Natural killer cell (primary cell): ENCODE measurements around the gene IPO13. TPM values are rescaled to one million over a fixed set of nuclear protein-coding genes. Genes with fewer than 3 reads are reported as not detected.

Experiments
- ATAC-seq, 3 donors: fragments of 150-1000 bp in 2 of 3; fragments of 200-7000 bp in 1 of 3; cut with Tn5 transposase; 1 replicate in 1 of 3; 2 replicates in 2 of 3; pipeline ENCODE4 v1.10.0; 2021; ENCODE audit warnings: mild to moderate bottlenecking in 2 of 3, moderate library complexity in 2 of 3
- DNase-seq, 2 donors: peaks; one replicate each; pipeline versions ENCODE4 v3.0.0 to v3.0.0-alpha.2; 2013 to 2021; ENCODE audit warnings: mixed read lengths in 1 of 2
- H3K27ac ChIP-seq: one replicate; pipeline ENCODE4 v1.5.1; 2013; ENCODE audit warnings: mild to moderate bottlenecking, low read length
- H3K27me3 ChIP-seq: one replicate; pipeline ENCODE4 v1.6.1; 2013; ENCODE audit warnings: low read length; ENCODE audit not compliant: control insufficient read depth, insufficient read depth
- H3K36me3 ChIP-seq: one replicate; pipeline ENCODE4 v1.6.1; 2013; ENCODE audit warnings: low read length; ENCODE audit not compliant: control insufficient read depth, insufficient read depth
- H3K4me1 ChIP-seq: one replicate; pipeline ENCODE4 v1.6.1; 2013; ENCODE audit warnings: low read length; ENCODE audit not compliant: control insufficient read depth, insufficient read depth
- H3K4me3 ChIP-seq: one replicate; pipeline ENCODE4 v1.5.1; 2013; ENCODE audit warnings: low read length
- H3K9me3 ChIP-seq: one replicate; pipeline ENCODE4 v1.6.1; 2013; ENCODE audit warnings: low read length; ENCODE audit not compliant: control insufficient read depth, insufficient read depth
- H3K27ac Mint-ChIP-seq, 2 donors: one replicate each; pipeline ENCODE4 v1.8.0; 2022; ENCODE audit warnings: mild to moderate bottlenecking in 2 of 2, mixed read lengths in 2 of 2, moderate library complexity in 1 of 2
- H3K27me3 Mint-ChIP-seq, 2 donors: one replicate each; pipeline ENCODE4 v1.8.0; 2022; ENCODE audit warnings: low read depth in 2 of 2, mixed read lengths in 2 of 2
- H3K36me3 Mint-ChIP-seq: one replicate; pipeline ENCODE4 v1.8.0; 2022; ENCODE audit warnings: mixed read lengths
- H3K4me1 Mint-ChIP-seq, 2 donors: one replicate each; pipeline ENCODE4 v1.8.0; 2022; ENCODE audit warnings: mixed read lengths in 2 of 2
- H3K4me3 Mint-ChIP-seq: one replicate; pipeline ENCODE4 v1.8.0; 2022; ENCODE audit warnings: mild to moderate bottlenecking, moderate library complexity, mixed read lengths
- H3K9me3 Mint-ChIP-seq, 2 donors: one replicate each; pipeline ENCODE4 v1.8.0; 2022; ENCODE audit warnings: mixed read lengths in 2 of 2
- WGBS: methylation state at CpG from one replicate; pipeline ENCODE4 v1.1.7; 2013; ENCODE audit warnings: missing lambda C conversion rate; ENCODE audit not compliant: insufficient coverage; 5-methylcytosine and 5-hydroxymethylcytosine counted together
- intact Hi-C: fragments of 100-400 bp; cut with micrococcal nuclease; formaldehyde crosslinking; loops from one replicate; pipeline ENCODE4 v1.14.2; 2022
- total RNA-seq, 4 donors: library from RNA; stranded (reverse); fragments of 120-200 nt in 1 of 4; gene quantifications; one replicate each; pipeline versions ENCODE4 v1.2.3 to v1.2.4, GENCODE V29; 2013 to 2022
- TF ChIP-seq, protein P1 (sequence below): fragments of 200-600 bp; IDR thresholded peaks from one replicate; pipeline ENCODE4 v1.8.0; 2022; ENCODE audit warnings: antibody characterized with exemption

IPO13 gene, protein sequence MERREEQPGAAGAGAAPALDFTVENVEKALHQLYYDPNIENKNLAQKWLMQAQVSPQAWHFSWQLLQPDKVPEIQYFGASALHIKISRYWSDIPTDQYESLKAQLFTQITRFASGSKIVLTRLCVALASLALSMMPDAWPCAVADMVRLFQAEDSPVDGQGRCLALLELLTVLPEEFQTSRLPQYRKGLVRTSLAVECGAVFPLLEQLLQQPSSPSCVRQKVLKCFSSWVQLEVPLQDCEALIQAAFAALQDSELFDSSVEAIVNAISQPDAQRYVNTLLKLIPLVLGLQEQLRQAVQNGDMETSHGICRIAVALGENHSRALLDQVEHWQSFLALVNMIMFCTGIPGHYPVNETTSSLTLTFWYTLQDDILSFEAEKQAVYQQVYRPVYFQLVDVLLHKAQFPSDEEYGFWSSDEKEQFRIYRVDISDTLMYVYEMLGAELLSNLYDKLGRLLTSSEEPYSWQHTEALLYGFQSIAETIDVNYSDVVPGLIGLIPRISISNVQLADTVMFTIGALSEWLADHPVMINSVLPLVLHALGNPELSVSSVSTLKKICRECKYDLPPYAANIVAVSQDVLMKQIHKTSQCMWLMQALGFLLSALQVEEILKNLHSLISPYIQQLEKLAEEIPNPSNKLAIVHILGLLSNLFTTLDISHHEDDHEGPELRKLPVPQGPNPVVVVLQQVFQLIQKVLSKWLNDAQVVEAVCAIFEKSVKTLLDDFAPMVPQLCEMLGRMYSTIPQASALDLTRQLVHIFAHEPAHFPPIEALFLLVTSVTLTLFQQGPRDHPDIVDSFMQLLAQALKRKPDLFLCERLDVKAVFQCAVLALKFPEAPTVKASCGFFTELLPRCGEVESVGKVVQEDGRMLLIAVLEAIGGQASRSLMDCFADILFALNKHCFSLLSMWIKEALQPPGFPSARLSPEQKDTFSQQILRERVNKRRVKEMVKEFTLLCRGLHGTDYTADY
- total RNA-seq, result 10 to 100 TPM; 18.1 to 22.7 (median 18.4) TPM
- 13.5 TPM for total RNA-seq (2013)

DNA sequence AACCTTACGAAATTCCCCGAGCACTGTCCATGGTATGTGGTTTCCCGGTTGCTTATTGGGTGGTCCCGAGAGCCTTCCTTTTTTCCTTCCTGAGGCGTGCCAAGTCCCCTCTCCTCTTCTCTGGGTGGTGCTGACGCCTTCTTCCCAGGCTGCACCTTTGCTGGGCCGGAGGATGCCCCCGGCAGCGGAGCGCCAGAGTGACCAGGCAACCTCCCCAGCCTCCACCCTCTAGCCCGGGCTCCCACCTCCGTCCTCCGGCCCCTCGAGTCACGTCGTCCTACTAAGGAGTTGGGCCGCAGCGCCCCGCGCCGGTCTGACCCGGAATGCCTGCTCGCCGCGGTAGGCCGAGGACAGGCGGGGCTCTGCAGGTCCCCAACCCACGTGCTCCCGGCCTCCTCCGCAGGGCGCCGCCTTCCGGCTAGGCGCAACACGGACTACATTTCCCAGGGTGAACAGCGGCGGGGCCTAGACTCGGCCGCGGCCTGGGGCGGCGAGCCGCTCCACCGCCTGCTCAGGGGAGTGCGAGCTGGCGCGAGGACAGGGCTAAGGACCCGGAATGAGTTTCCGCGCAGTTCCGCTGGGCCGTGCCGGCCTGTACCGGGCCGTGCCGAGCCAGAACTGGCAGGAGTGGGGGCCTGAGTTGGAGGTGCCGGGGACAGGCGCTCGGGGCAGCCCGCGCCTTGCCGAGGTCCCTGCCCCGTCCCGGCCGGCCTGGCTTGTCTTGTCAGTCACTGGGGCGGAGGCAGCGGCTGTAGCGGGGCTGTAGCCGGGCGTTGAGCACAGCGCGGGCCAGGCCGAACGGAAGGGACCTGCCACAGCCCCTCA is at the start of gene IPO13:
IPO13 (plus strand) TSS at position 715 of the 825 bp plus-strand sequence. CDS start 651 bp downstream, outside the sequence.
- Mint-ChIP-seq H3K27me3 (no peaks in the 10 kb centered on the region), H3K9me3 (no peaks in the 10 kb centered on the region), H3K36me3 (no peaks in the 10 kb centered on the region), H3K4me3 (peak within 1 kb of the TSS; percentile 91), H3K4me1 (peaks cover 35 to 64% of the 10 kb centered on the region in 2 donors), H3K27ac (peak within 1 kb of the TSS; percentile 88 to 98)
- peak; percentile 95 to 97 for DNase-seq
- WGBS, result under 1% methylated on average over 74 of the region's 74 CpGs
- Histone ChIP-seq H3K9me3 (no peaks in the 10 kb centered on the region), H3K27me3 (no peaks in the 10 kb centered on the region), H3K36me3 (peaks cover 2% of the 10 kb centered on the region), H3K4me3 (peak within 1 kb of the TSS; percentile 54), H3K4me1 (peaks cover 33% of the 10 kb centered on the region), H3K27ac (peak within 1 kb of the TSS; percentile 95)
- intact Hi-C loops, result loop anchor here (1.0 kb wide), 2 partner anchors 23 to 28 kb away; partner anchors contain the start of gene ATP6V0B
- peak; percentile 94 to 99 (median 96) for ATAC-seq
- TF ChIP-seq, protein P1, sequence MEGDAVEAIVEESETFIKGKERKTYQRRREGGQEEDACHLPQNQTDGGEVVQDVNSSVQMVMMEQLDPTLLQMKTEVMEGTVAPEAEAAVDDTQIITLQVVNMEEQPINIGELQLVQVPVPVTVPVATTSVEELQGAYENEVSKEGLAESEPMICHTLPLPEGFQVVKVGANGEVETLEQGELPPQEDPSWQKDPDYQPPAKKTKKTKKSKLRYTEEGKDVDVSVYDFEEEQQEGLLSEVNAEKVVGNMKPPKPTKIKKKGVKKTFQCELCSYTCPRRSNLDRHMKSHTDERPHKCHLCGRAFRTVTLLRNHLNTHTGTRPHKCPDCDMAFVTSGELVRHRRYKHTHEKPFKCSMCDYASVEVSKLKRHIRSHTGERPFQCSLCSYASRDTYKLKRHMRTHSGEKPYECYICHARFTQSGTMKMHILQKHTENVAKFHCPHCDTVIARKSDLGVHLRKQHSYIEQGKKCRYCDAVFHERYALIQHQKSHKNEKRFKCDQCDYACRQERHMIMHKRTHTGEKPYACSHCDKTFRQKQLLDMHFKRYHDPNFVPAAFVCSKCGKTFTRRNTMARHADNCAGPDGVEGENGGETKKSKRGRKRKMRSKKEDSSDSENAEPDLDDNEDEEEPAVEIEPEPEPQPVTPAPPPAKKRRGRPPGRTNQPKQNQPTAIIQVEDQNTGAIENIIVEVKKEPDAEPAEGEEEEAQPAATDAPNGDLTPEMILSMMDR, result peak; percentile 57

DNA sequence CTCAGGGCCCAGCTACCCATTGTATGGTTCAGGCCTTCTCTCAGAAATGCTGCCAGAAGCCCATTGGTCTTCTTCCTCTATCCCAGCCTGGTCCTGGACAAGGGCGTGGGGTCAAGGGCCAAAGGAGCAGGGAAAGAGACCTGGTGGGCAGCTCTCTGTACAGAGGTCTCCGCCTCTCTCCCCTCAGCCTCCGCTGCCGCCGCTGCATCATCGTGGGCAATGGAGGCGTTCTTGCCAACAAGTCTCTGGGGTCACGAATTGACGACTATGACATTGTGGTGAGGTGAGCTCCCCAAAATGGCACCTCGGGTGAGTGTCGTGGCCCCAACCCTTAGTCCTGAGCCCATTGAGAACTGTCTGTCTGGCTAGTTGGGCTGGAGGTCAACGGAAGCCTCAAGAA is 47.8 kb upstream of the IPO13 start:
- Histone ChIP-seq H3K4me3 (no peak overlapping the region), H3K27me3 (no peaks in the 10 kb centered on the region), H3K9me3 (no peaks in the 10 kb centered on the region), H3K4me1 (no peaks in the 10 kb centered on the region), H3K27ac (no peak overlapping the region), H3K36me3 (peaks cover 19% of the 10 kb centered on the region)
- Mint-ChIP-seq H3K36me3 (no peaks in the 10 kb centered on the region), H3K4me1 (no peaks in the 10 kb centered on the region), H3K9me3 (no peaks in the 10 kb centered on the region), H3K27me3 (no peaks in the 10 kb centered on the region), H3K27ac (no peak overlapping the region), H3K4me3 (no peak overlapping the region)
- ATAC-seq (no peak), DNase-seq (no peak)
- TF ChIP-seq, protein P1, result no peak
- intact Hi-C loops, result no loop called here
- WGBS, result 97% methylated on average over 12 of the region's 12 CpGs

DNA sequence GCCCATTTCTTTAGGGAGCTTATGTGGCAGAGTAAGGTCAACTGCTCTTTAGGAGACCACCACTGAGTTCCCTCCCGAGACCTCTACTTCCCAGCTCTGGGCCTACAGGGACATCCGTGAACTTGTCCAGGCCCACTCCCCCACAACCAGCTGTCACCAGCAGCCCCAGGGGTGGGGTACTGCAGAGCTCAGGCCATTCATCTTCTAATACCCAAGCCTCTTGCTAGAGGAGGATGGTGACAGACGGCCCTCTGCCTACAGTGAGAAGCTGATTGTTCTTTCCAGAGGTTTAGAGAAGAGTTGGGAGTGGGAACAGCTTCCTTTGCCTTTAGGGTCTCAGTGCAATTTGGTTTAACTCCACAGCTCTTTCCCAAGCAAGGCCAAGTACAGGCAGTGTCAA is 46.4 kb upstream of the IPO13 start:
- no peaks in the 10 kb centered on the region for H3K36me3 Mint-ChIP-seq
- ATAC-seq (no peak), DNase-seq (no peak)
- no peaks in the 10 kb centered on the region for H3K4me1 Mint-ChIP-seq
- Histone ChIP-seq H3K27me3 (no peaks in the 10 kb centered on the region), H3K4me1 (no peaks in the 10 kb centered on the region), H3K27ac (no peak overlapping the region), H3K9me3 (no peaks in the 10 kb centered on the region), H3K36me3 (peaks cover 17% of the 10 kb centered on the region), H3K4me3 (no peak overlapping the region)
- H3K9me3 Mint-ChIP-seq, result no peaks in the 10 kb centered on the region
- intact Hi-C loops, result no loop called here
- no peak overlapping the region for H3K27ac Mint-ChIP-seq
- 96% methylated on average over 3 of the region's 3 CpGs for WGBS
- H3K4me3 Mint-ChIP-seq, result no peak overlapping the region
- H3K27me3 Mint-ChIP-seq, result no peaks in the 10 kb centered on the region
- TF ChIP-seq, protein P1, result no peak
